ENCODE measurements around the gene SYT9.

Gene SYT9

DNA sequence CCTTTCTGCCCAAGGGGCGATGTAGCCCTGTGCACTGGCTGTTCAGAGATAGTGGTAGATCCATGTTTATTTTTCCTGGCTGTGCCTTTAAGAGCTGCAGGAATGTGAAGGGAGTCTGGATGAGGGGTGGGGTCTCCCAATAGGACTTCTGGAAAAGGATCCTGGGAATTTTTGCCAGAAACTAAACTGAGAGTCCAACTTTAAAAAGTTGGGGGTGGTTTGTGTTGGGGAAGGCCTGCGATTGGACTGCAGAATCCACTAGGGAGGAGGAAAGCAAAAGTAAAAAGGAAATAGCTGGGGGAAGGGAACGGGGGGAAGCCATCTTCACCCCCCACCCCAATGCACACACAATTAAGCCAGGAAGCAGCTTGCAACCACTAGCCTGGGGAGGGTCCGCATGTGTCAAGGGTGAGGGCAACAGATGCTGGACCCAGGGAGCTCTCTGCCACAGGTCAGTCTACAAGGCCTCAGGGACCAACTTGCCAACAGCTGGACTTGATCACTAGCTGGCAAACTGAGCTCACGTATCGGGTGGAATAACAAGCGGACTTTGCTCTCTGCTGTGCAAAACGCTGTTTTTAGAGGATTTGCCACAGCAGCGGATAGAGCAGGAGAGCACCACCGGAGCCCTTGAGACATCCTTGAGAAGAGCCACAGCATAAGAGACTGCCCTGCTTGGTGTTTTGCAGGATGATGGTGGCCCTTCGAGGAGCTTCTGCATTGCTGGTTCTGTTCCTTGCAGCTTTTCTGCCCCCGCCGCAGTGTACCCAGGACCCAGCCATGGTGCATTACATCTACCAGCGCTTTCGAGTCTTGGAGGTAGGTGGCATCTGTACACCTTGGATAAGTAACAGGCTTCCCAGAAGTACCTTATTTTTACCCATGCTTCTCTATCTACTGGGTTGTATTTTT, 233.7 kb downstream of the SYT9 start, which contains the start of gene OLFML1:
Gene OLFML1 (plus strand): TSS at position 321 of the 912 bp plus-strand sequence. CDS start 370 bp downstream, at position 691.
- no peak within 1 kb of the TSS for H3K4me2 ChIP-seq (ENCODE audit: low read length)
- TF ChIP-seq EZH2phosphoT487 (IDR thresholded peaks at IDR 0.05; ENCODE audit: low read depth) = no peak
- TF ChIP-seq, protein P1, sequence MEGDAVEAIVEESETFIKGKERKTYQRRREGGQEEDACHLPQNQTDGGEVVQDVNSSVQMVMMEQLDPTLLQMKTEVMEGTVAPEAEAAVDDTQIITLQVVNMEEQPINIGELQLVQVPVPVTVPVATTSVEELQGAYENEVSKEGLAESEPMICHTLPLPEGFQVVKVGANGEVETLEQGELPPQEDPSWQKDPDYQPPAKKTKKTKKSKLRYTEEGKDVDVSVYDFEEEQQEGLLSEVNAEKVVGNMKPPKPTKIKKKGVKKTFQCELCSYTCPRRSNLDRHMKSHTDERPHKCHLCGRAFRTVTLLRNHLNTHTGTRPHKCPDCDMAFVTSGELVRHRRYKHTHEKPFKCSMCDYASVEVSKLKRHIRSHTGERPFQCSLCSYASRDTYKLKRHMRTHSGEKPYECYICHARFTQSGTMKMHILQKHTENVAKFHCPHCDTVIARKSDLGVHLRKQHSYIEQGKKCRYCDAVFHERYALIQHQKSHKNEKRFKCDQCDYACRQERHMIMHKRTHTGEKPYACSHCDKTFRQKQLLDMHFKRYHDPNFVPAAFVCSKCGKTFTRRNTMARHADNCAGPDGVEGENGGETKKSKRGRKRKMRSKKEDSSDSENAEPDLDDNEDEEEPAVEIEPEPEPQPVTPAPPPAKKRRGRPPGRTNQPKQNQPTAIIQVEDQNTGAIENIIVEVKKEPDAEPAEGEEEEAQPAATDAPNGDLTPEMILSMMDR (IDR thresholded peaks at IDR 0.05; ENCODE audit: low read depth, low read length) = no peak
- H3K9ac ChIP-seq (ENCODE audit: low read length) = no peak within 1 kb of the TSS

DNA sequence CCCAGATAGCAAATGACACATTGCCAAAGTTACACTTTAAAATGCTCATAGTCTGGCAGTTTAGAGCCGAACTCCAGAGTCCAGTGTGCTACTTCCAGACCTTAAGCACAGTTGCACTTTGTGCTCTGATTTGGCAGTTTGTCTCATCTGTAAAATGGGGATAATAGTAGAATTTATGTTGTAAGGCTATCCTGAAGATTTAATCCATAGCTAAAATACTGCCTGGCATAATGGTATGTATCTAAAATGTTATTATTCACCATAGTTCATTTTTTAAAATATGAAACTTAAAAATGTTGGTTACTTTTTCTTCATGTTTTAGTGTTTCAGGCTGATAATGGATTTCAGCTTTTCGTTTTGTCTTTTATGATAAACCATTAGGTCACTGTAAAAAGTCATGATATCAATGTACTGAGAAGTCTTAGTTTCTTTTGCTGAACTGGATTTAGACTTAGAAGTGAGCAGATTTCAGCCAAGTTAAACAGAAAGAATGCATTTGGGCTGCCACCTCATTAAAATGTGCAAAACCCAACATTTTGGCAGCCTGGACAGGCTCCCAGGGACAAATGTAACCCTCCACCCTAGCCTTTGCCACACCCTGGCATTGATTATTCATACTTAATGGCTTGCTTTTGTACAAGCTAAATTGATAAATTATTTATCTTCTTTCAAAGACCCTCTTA, 234.5 kb downstream of the SYT9 start:
- Histone ChIP-seq H3K9ac (ENCODE audit: low read length) (no peak overlapping the region), H3K4me3 (ENCODE audit: low read length) (no peak overlapping the region), H3K4me2 (ENCODE audit: low read length) (no peak overlapping the region)

More for the DNA sequence above, 233.7 kb downstream of the SYT9 start, which contains the start of gene OLFML1:
- Histone ChIP-seq H3K79me2 (ENCODE audit: low read length) (no peaks in the 10 kb centered on the region), H3K9me3 (ENCODE audit: insufficient read depth, low read length) (no peaks in the 10 kb centered on the region), H3K36me3 (replicated peaks; ENCODE audit: low read depth, low read length) (no peaks in the 10 kb centered on the region), H3K27me3 (ENCODE audit: low read depth, low read length) (no peaks in the 10 kb centered on the region; the same call in 1 of the 2 replicates), H3K4me3 (ENCODE audit: low read length) (no peak within 1 kb of the TSS), H2AFZ (ENCODE audit: low read depth, low read length) (no peak within 1 kb of the TSS), H4K20me1 (ENCODE audit: insufficient read depth, low read length) (no peaks in the 10 kb centered on the region), H3K27ac (ENCODE audit: low read length) (no peak within 1 kb of the TSS), H3K4me1 (ENCODE audit: low read length) (no peaks in the 10 kb centered on the region)

DNA sequence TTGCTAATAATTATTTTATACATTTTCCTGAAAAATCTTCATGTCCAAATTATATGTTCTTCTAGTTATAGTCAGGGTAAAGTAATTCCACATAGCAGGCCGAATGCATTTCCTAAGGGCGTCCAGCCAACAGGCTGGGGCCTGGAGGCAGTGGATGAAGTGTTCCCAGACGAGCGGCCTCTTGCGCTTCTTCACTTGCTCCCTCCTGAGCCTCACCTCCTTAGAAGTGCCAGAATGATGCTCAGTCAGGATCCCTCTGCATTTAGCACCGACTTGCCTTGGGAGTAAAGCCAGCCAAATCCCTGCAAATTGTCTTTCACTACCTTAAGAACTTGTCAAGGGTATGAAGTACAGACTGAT, 235.1 kb downstream of the SYT9 start:
- Histone ChIP-seq H3K27ac (ENCODE audit: low read length) (no peak overlapping the region), H3K9me3 (ENCODE audit: insufficient read depth, low read length) (no peaks in the 10 kb centered on the region), H2AFZ (ENCODE audit: low read depth, low read length) (no peak overlapping the region), H3K36me3 (replicated peaks; ENCODE audit: low read depth, low read length) (no peaks in the 10 kb centered on the region), H3K9ac (ENCODE audit: low read length) (no peak overlapping the region), H4K20me1 (ENCODE audit: insufficient read depth, low read length) (no peaks in the 10 kb centered on the region), H3K79me2 (ENCODE audit: low read length) (no peaks in the 10 kb centered on the region), H3K27me3 (ENCODE audit: low read depth, low read length) (no peaks in the 10 kb centered on the region; the same call in 1 of the 2 replicates), H3K4me1 (ENCODE audit: low read length) (no peaks in the 10 kb centered on the region), H3K4me3 (ENCODE audit: low read length) (no peak overlapping the region), H3K4me2 (ENCODE audit: low read length) (no peak overlapping the region)
- TF ChIP-seq, protein P1 (IDR thresholded peaks at IDR 0.05; ENCODE audit: low read depth, low read length) = no peak
- no peak for TF ChIP-seq EZH2phosphoT487 (IDR thresholded peaks at IDR 0.05; ENCODE audit: low read depth)

More for the DNA sequence above, 234.5 kb downstream of the SYT9 start:
- no peak for TF ChIP-seq EZH2phosphoT487 (IDR thresholded peaks at IDR 0.05; ENCODE audit: low read depth)
- TF ChIP-seq, protein P1 (IDR thresholded peaks at IDR 0.05; ENCODE audit: low read depth, low read length) = no peak
- Histone ChIP-seq H3K36me3 (replicated peaks; ENCODE audit: low read depth, low read length) (no peaks in the 10 kb centered on the region), H3K79me2 (ENCODE audit: low read length) (no peaks in the 10 kb centered on the region), H3K27me3 (ENCODE audit: low read depth, low read length) (no peaks in the 10 kb centered on the region; the same call in 1 of the 2 replicates), H2AFZ (ENCODE audit: low read depth, low read length) (no peak overlapping the region), H3K27ac (ENCODE audit: low read length) (no peak overlapping the region), H3K4me1 (ENCODE audit: low read length) (no peaks in the 10 kb centered on the region), H4K20me1 (ENCODE audit: insufficient read depth, low read length) (no peaks in the 10 kb centered on the region), H3K9me3 (ENCODE audit: insufficient read depth, low read length) (no peaks in the 10 kb centered on the region)

DNA sequence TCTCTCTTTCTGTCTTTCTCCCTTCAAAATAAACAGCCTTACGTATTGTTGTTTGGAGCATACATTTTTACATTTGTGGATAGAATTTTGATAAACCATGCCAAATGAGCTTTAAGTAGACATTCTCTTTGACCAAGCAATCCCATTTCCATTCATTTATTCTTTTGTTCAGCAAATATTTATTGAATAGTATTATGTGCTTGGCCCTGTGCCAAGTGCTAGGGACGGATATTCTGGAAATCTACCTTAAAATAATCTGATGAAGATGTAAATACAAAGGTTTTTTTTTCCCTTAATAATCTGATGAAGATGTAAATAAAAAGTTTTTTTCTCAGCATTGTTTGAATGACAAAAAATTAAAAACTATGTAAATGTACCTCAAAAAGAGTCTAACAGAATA, 235.7 kb downstream of the SYT9 start:
- Histone ChIP-seq H3K4me2 (ENCODE audit: low read length) (no peak overlapping the region), H3K36me3 (replicated peaks; ENCODE audit: low read depth, low read length) (no peaks in the 10 kb centered on the region), H3K79me2 (ENCODE audit: low read length) (no peaks in the 10 kb centered on the region), H2AFZ (ENCODE audit: low read depth, low read length) (no peak overlapping the region), H3K4me1 (ENCODE audit: low read length) (no peaks in the 10 kb centered on the region), H3K9ac (ENCODE audit: low read length) (no peak overlapping the region), H3K9me3 (ENCODE audit: insufficient read depth, low read length) (no peaks in the 10 kb centered on the region), H3K27me3 (ENCODE audit: low read depth, low read length) (no peaks in the 10 kb centered on the region; the same call in 1 of the 2 replicates), H3K4me3 (ENCODE audit: low read length) (no peak overlapping the region), H4K20me1 (ENCODE audit: insufficient read depth, low read length) (no peaks in the 10 kb centered on the region), H3K27ac (ENCODE audit: low read length) (no peak overlapping the region)
- TF ChIP-seq, protein P1 (IDR thresholded peaks at IDR 0.05; ENCODE audit: low read depth, low read length) = no peak
- no peak for TF ChIP-seq EZH2phosphoT487 (IDR thresholded peaks at IDR 0.05; ENCODE audit: low read depth)
